ENCODE measurements around the gene CEP295NL.
A peak's percentile ranks its signal among the peaks of the same experiment; 100 is the strongest.

Gene CEP295NL

GRCh38 chr17:78934681-78935418 is 31.8 kb upstream of the CEP295NL start:
- Mint-ChIP-seq H3K9me3 (no peaks in the 10 kb centered on the region), H3K4me1 (peaks cover 47% of the 10 kb centered on the region), H3K36me3 (ENCODE audit: low read depth) (no peaks in the 10 kb centered on the region), H3K27ac (peak overlapping the region; percentile 76 to 97 (median 85)), H3K27me3 (ENCODE audit: low read depth) (peaks cover 9% of the 10 kb centered on the region), H3K4me3 (peak overlapping the region; percentile 0 to 26 (median 0))
- TF ChIP-seq, protein P1, sequence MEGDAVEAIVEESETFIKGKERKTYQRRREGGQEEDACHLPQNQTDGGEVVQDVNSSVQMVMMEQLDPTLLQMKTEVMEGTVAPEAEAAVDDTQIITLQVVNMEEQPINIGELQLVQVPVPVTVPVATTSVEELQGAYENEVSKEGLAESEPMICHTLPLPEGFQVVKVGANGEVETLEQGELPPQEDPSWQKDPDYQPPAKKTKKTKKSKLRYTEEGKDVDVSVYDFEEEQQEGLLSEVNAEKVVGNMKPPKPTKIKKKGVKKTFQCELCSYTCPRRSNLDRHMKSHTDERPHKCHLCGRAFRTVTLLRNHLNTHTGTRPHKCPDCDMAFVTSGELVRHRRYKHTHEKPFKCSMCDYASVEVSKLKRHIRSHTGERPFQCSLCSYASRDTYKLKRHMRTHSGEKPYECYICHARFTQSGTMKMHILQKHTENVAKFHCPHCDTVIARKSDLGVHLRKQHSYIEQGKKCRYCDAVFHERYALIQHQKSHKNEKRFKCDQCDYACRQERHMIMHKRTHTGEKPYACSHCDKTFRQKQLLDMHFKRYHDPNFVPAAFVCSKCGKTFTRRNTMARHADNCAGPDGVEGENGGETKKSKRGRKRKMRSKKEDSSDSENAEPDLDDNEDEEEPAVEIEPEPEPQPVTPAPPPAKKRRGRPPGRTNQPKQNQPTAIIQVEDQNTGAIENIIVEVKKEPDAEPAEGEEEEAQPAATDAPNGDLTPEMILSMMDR (IDR thresholded peaks at IDR 0.05; ENCODE audit: unreplicated experiment in 3 of 3), result no peak

DNA sequence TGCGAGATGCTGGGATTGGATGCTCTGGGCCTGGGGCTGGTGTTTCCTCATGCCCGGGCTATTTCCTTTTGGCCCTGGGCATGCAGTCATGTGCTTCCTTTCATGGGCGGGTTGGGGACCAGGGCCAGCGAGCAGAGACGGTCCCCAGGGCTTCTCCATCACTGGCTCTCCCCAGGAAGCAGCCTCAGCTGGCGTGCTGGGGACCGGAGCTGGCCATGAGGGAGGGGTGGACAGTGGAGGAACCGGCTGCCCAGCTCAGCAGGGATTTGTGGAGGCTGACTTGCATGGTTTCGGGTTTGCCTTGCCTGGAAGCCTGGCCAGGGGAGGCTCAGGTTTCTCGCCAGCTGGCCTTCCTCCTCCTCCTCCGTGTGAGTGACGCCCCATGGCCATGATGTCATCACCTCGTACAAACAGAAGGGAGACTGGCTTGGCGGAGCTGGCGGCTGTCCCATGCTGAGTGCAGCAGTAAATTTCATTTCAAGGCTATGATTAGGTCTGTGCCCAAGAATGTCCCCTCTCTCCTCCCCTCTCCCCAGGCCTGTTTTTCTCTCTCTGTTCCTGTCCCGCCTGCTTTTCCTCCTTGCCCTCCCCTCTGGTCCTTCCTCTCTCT is 31.1 kb upstream of the CEP295NL start:
- Mint-ChIP-seq H3K9me3 (no peaks in the 10 kb centered on the region), H3K4me3 (peak overlapping the region; percentile 0 to 26 (median 17)), H3K27ac (peak overlapping the region; percentile 76 to 97 (median 85)), H3K27me3 (ENCODE audit: low read depth) (peaks cover 9% of the 10 kb centered on the region), H3K4me1 (peaks cover 41% of the 10 kb centered on the region), H3K36me3 (ENCODE audit: low read depth) (no peaks in the 10 kb centered on the region)
- TF ChIP-seq, protein P1 (IDR thresholded peaks at IDR 0.05; ENCODE audit: unreplicated experiment in 3 of 3), result no peak

GRCh38 chr17:78933025-78933958 is 30.3 kb upstream of the CEP295NL start:
- Mint-ChIP-seq H3K27me3 (ENCODE audit: low read depth) (peaks cover 12% of the 10 kb centered on the region), H3K4me1 (peaks cover 40% of the 10 kb centered on the region)
- TF ChIP-seq, protein P1 (IDR thresholded peaks at IDR 0.05; ENCODE audit: unreplicated experiment in 3 of 3), result no peak

GRCh38 chr17:78929908-78930775 is 27.1 kb upstream of the CEP295NL start:
- TF ChIP-seq, protein P1 (IDR thresholded peaks at IDR 0.05; ENCODE audit: unreplicated experiment in 3 of 3), result no peak
- Mint-ChIP-seq H3K9me3 (no peaks in the 10 kb centered on the region), H3K4me1 (peaks cover 38% of the 10 kb centered on the region), H3K4me3 (no peak overlapping the region), H3K36me3 (ENCODE audit: low read depth) (no peaks in the 10 kb centered on the region), H3K27ac (peak overlapping the region in 1 of 3 experiments; percentile 29), H3K27me3 (ENCODE audit: low read depth) (peaks cover 19% of the 10 kb centered on the region)

More at GRCh38 chr17:78933025-78933958, 30.3 kb upstream of the CEP295NL start:
- Mint-ChIP-seq H3K27ac (peak overlapping the region; percentile 76 to 97 (median 85)), H3K36me3 (ENCODE audit: low read depth) (no peaks in the 10 kb centered on the region), H3K9me3 (no peaks in the 10 kb centered on the region), H3K4me3 (peak overlapping the region in 1 of 3 experiments; percentile 17)
